Astrocyte of the hippocampus (primary cell): ENCODE results near the gene MYH7.
"Not testable (repeated sequence)": the region's sequence is repeated elsewhere in the genome, so short reads cannot be mapped to it uniquely, and the experiment has no call there.

ENCODE experiments used
- DNase-seq: peaks from one replicate; pipeline ENCODE4 v3.0.0; 2011; ENCODE audit warnings: low read depth, low spot score

MYH7 gene

GRCh38 chr14:23406725-23407355 lies 28.6 kb downstream of the MYH7 start:
- DNase-seq, result no peak

- no peak for DNase-seq
Observed at GRCh38 chr14:23406244-23406643, 29.2 kb downstream of the MYH7 start.

- no peak for DNase-seq
Observed at GRCh38 chr14:23405516-23406025, 29.9 kb downstream of the MYH7 start.

DNA sequence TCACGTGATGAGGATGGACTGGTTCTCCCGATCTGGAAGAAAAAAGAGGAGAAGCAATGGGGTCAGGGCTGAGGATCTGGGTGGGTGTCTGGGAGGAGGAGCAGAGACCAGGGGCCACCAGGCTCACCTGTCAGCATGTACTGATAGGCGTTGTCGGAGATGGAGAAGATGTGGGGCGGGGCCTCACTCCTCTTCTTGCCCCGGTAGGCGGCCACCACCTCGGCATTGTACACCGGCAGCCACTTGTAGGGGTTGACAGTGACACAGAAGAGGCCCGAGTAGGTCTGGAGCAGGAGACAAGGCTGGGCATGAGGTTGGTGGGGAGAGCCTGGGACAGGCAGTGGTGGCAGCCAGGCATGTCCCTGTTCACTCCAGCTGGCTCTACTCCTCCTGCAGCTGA lies 30.4 kb downstream of the MYH7 start:
- DNase-seq, result no peak

DNA sequence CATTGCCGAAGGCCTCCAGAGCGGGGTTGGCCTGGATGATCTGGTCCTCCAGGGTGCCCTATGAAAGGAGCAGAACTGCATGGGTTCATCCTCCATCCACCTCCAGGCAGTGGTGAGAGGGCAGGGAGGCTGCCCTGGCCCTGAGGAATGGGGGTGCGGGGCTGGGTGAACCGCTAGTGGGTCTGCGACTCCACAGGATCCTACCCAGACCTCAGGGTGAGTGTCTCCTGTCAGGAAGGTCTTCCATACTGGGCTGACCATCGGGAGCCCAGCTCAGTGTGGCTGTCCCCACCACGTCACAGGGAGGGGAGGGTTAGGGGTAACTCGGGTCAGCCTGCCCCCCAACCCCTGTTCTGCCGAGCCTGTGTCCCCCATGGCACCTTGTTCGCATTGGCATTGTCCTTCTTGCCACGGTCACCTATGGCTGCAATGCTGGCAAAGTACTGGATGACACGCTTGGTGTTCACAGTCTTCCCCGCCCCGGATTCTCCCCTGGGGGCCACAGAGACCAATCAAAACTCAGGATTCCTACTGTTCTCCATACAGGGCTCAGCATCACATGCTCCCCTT lies 31.0 kb downstream of the MYH7 start:
- no peak for DNase-seq

- no peak for DNase-seq
Observed at GRCh38 chr14:23403908-23404307, 31.6 kb downstream of the MYH7 start.

- DNase-seq, result no peak
Observed at GRCh38 chr14:23403139-23403438, 32.4 kb downstream of the MYH7 start.

GRCh38 chr14:23402296-23403138 lies 32.9 kb downstream of the MYH7 start:
- no peak for DNase-seq

- no peak for DNase-seq
Observed at GRCh38 chr14:23401291-23401690, 34.2 kb downstream of the MYH7 start.

DNA sequence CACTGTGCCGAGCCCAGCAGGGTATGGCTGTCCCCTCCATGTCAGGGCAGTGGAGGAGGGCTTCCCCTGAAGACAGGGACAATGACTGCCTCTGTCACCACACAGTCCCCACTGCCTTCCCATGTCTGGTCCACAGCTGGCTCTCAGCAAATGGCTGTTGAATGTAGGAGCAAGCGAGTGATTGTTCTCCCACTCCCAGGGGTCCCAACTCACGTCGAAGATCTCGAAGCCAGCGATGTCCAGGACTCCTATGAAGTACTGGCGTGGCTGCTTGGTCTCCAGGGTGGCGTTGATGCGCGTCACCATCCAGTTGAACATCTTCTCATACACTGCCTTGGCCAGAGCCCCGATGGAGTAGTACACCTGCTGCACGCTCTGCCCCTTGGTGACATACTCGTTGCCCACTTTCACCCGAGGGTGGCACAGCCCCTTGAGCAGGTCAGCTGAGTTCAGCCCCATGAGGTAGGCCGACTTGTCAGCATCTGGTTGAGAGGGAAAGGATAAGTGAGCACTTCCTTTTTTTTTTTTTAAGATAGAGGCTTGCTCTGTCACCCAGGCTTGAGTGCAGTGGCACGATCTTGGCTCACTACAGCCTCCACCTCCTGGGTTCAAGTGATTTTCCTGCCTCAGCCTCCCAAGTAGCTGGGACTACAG lies 34.8 kb downstream of the MYH7 start:
- DNase-seq, result not testable (repeated sequence)

DNA sequence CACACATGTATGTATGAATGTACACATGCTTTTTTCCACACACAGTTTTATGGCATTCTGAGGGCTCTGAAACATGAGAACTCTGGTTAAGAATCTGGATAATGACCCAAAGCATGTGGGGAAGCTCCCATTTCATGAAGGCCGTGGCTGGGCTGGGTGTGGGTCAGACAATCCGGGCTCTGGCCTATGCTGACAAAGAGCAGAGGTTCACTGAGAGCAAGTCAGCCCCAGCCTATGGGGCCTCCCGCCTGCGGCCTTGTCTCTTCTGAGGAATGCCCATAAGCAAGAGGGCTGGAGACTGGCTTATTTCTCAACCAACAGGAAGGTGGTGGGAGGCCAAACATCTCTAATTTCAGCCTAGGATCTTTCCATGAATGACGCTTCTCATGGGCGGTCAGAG lies 35.9 kb downstream of the MYH7 start:
- DNase-seq, result no peak

GRCh38 chr14:23399136-23399535 lies 36.3 kb downstream of the MYH7 start:
- no peak for DNase-seq

DNA sequence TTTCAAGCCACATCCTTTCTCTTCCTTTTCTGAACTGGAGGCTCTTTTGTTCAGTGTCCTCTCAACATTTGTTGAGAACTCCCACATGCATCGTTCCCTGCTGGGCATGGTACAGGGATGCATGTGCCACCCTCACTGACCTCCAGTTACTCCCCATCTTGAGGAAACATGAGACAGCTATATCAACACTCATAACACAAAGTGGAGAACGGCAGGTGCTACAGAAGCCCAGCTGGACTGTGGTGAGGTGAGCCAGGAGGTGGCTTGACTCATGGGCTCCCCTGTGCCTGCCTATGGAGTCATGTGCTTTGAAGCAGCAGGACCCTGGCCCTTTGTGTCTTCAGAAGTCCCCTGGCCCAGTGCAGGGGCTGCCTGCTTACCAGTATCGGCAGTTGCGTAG lies 37.1 kb downstream of the MYH7 start:
- no peak for DNase-seq

GRCh38 chr14:23396781-23397407 lies 38.6 kb downstream of the MYH7 start:
- no peak for DNase-seq

DNA sequence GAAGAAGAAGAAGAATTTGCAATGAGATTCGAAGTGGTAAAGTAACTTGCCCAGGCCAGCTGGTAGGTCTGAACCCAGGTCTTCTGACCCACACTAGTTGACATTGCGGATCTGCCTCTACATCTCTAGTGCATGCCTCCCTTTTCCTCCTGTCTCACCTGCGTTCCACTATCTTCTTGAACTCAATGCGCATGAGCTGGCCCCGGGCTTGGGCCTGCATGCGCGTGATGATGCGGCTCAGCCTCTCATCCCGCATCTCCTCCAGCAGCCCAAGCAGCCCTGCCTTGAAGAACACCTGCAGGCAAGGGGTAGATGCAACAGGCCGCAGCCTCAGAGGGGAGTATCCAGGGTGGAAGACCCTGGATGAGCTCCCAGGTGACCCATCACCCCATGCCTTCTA lies 39.3 kb downstream of the MYH7 start:
- DNase-seq, result no peak

DNA sequence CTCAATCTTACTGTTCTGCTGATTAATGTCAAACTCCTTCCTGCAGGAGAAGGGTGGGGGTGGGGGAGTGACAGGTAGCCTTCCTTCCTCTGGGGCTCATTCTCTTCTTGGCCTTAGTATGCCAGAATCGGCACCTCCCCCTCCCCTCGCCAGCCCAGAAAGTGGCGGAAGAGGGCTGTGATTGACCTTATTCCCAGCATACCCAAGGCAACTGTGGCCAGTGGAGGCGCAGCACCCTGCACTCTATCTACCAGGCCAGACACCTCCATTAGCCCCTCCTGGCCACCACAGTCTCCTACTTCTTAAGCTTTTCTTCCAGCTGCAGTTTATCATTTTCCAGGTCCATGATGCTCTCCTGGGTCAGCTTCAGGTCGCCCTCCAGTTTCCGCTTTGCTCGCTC lies 42.8 kb downstream of the MYH7 start:
- no peak for DNase-seq

GRCh38 chr14:23389871-23390270 lies 45.6 kb downstream of the MYH7 start:
- DNase-seq, result not testable (repeated sequence)

GRCh38 chr14:23389396-23389795 lies 46.1 kb downstream of the MYH7 start:
- DNase-seq, result no peak

- DNase-seq, result no peak
Observed at GRCh38 chr14:23388996-23389395, 46.5 kb downstream of the MYH7 start.

- DNase-seq, result no peak
Observed at GRCh38 chr14:23387916-23388882, 47.3 kb downstream of the MYH7 start.

DNA sequence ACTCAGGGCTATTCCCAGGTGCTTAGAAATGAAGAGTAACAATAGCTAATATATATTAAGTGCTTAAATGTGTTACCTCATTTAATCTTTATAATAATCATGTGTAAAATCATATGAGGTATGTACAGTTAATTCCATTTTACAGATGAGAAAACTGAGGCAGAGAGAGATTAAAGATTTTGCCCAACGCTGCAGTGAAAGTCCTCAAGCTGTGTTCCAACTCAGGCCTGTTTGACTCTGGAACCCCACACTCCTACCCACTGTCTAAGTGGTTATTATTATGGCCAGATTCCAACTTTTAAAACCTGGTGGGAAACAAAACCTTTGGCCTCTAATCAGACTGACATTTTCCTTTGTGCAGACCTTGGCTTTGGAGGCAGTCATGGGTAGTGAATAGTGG lies 48.5 kb downstream of the MYH7 start:
- no peak for DNase-seq
